HepG2 (cell line): ENCODE results near the gene APLP1. TPM values are rescaled to one million over a fixed set of nuclear protein-coding genes. Genes with fewer than 3 reads are reported as not detected.

Source experiments
- ATF1 ChIP-seq: IDR thresholded peaks from 2 replicates; pipeline ENCODE4 v1.6.1; 2016; ENCODE audit warnings: mild to moderate bottlenecking, control low read depth
- ATF4 ChIP-seq, 2 experiments: fragments of 450-650 bp in 1 of 2; sonication (generic) in 1 of 2; formaldehyde crosslinking; IDR thresholded peaks; 2 replicates each; pipeline versions ENCODE4 v1.5.0 to v1.8.0; 2020 to 2022; ENCODE audit warnings: mild to moderate bottlenecking in 1 of 2, missing genetic modification reagents in 1 of 2
- ATM ChIP-seq: fragments of 450-650 bp; IDR thresholded peaks from 2 replicates; pipeline ENCODE4 v1.7.1; 2017; ENCODE audit warnings: mild to moderate bottlenecking, borderline replicate concordance
- ELF1 ChIP-seq: sonication (generic); formaldehyde crosslinking; IDR thresholded peaks from 2 replicates; pipeline ENCODE4 v1.4.0; 2020; ENCODE audit warnings: missing genetic modification reagents
- FIP1L1 ChIP-seq: fragments of 200-400 bp; formaldehyde crosslinking; IDR thresholded peaks from 2 replicates; pipeline ENCODE4 v1.6.1; 2018; ENCODE audit warnings: low read depth, mild to moderate bottlenecking, low read length, moderate library complexity, borderline replicate concordance; ENCODE audit not compliant: insufficient read depth
- FOXC1 ChIP-seq: sonication (generic); formaldehyde crosslinking; IDR thresholded peaks from 2 replicates; pipeline ENCODE4 v1.8.0; 2022; ENCODE audit warnings: mild to moderate bottlenecking, missing genetic modification reagents, borderline replicate concordance
- HNF4G ChIP-seq, 2 experiments: sonication (generic) in 1 of 2; formaldehyde crosslinking in 1 of 2; IDR thresholded peaks; 2 replicates each; pipeline versions ENCODE4 v1.4.0 to v1.6.1; 2011 to 2020; ENCODE audit warnings: borderline replicate concordance in 2 of 2, low read depth in 2 of 2, mild to moderate bottlenecking in 2 of 2, low read length in 1 of 2, missing genetic modification reagents in 1 of 2, moderate library complexity in 1 of 2
- JUN ChIP-seq: sonication (generic); formaldehyde crosslinking; IDR thresholded peaks from 2 replicates; pipeline ENCODE4 v1.4.0; 2020; ENCODE audit warnings: mild to moderate bottlenecking, missing genetic modification reagents
- KDM6A ChIP-seq: IDR thresholded peaks from 2 replicates; pipeline ENCODE4 v1.6.1; 2016; ENCODE audit warnings: low read depth
- NFATC3 ChIP-seq: sonication (generic); formaldehyde crosslinking; IDR thresholded peaks from 2 replicates; pipeline ENCODE4 v1.5.1; 2020; ENCODE audit warnings: mild to moderate bottlenecking, missing genetic modification reagents
- REPIN1 ChIP-seq: sonication (generic); formaldehyde crosslinking; IDR thresholded peaks from 2 replicates; pipeline ENCODE4 v1.8.0; 2022; ENCODE audit warnings: missing genetic modification reagents, low read depth, mild to moderate bottlenecking, borderline replicate concordance
- SP5 ChIP-seq: IDR thresholded peaks from 2 replicates; pipeline ENCODE4 v1.6.1; 2016; ENCODE audit warnings: low read depth, borderline replicate concordance
- TIGD3 ChIP-seq: sonication (generic); formaldehyde crosslinking; IDR thresholded peaks from 2 replicates; pipeline ENCODE4 v1.5.1; 2020; ENCODE audit warnings: mild to moderate bottlenecking, missing genetic modification reagents, borderline replicate concordance
- ZNF235 ChIP-seq: sonication (generic); formaldehyde crosslinking; IDR thresholded peaks from 2 replicates; pipeline ENCODE4 v1.8.1; 2023; ENCODE audit warnings: mild to moderate bottlenecking, missing genetic modification reagents, borderline replicate concordance
- ZNF644 ChIP-seq: IDR thresholded peaks from 2 replicates; pipeline ENCODE4 v1.6.1; 2016; ENCODE audit warnings: low read depth
- polyA plus RNA-seq, 8 experiments: library from polyadenylated mRNA; depleted of rRNA in 3 of 8; stranded (reverse) in 7 of 8; unstranded in 1 of 8; fragments of >200 nt; fragmentation: Illumina TruSeq in 4 of 8; extraction: Trizol in 4 of 8; gene quantifications; 2 replicates each; pipeline versions ENCODE4 v1.2.1 to v1.2.3, GENCODE V29; 2011 to 2016; ENCODE audit warnings: low read depth in 4 of 8, missing spikeins in 1 of 8, mixed read lengths in 1 of 8; ENCODE audit not compliant: insufficient read depth in 1 of 8
- total RNA-seq, 5 experiments: library from RNA; depleted of rRNA; stranded (reverse); fragments of >200 nt; fragmentation: Illumina TruSeq; extraction: Trizol; gene quantifications; 2 replicates each; pipeline ENCODE4 v1.2.3, GENCODE V29; 2016; ENCODE audit warnings: low read depth in 1 of 5
- TF ChIP-seq, protein P1 (sequence below): IDR thresholded peaks from 2 replicates; pipeline ENCODE4 v1.6.1; 2016; ENCODE audit warnings: low read depth, missing genetic modification reagents, missing compliant biosample characterization
- TF ChIP-seq, protein P2 (sequence below): sonication (generic); formaldehyde crosslinking; IDR thresholded peaks from 2 replicates; pipeline ENCODE4 v1.5.0; 2020; ENCODE audit warnings: missing genetic modification reagents
- TF ChIP-seq, protein P3 (sequence below): IDR thresholded peaks from 2 replicates; pipeline ENCODE4 v1.6.1; 2016; ENCODE audit warnings: missing biosample characterization, missing genetic modification reagents, low read depth

APLP1 gene
- total and polyA plus RNA-seq, 2 of the 13 experiments (the other 11 are each of a cell fraction or from before 2014, with no cell fraction given): 2.0 to 2.9 TPM

- TF ChIP-seq FOXC1 (CRISPR knock-in tag) (peak; percentile 94), HNF4G (IDR thresholded peaks at IDR 0.05; ENCODE audit: borderline replicate concordance, low read depth, low read length) (no peak), HNF4G (CRISPR knock-in tag; IDR thresholded peaks at IDR 0.05; ENCODE audit: borderline replicate concordance, low read depth) (peak; percentile 72; the same call in 1 of the 2 replicates), ZNF644 (CRISPR knock-in tag) (peak; percentile 84), ELF1 (CRISPR knock-in tag) (0 out of 2 replicates have a peak, but pooled peaks have one; percentile 31), TIGD3 (CRISPR knock-in tag) (peak; percentile 95; the same call in 1 of the 2 replicates), ZNF235 (CRISPR knock-in tag) (peak; percentile 92; the same call in 1 of the 2 replicates), REPIN1 (peak; percentile 84), NFATC3 (peak; percentile 71; the same call in 1 of the 2 replicates), KDM6A (CRISPR knock-in tag) (no peak), JUN (no peak), ATF4 (CRISPR knock-in tag; IDR thresholded peaks at IDR 0.05) (peak in 1 of 2 experiments; percentile 58; a peak in 1 of 4 replicates), ATF1 (CRISPR knock-in tag) (no peak), SP5 (CRISPR knock-in tag) (peak; percentile 57; the same call in 1 of the 2 replicates), FIP1L1 (no peak), ATM (no peak)
- TF ChIP-seq, protein P1, sequence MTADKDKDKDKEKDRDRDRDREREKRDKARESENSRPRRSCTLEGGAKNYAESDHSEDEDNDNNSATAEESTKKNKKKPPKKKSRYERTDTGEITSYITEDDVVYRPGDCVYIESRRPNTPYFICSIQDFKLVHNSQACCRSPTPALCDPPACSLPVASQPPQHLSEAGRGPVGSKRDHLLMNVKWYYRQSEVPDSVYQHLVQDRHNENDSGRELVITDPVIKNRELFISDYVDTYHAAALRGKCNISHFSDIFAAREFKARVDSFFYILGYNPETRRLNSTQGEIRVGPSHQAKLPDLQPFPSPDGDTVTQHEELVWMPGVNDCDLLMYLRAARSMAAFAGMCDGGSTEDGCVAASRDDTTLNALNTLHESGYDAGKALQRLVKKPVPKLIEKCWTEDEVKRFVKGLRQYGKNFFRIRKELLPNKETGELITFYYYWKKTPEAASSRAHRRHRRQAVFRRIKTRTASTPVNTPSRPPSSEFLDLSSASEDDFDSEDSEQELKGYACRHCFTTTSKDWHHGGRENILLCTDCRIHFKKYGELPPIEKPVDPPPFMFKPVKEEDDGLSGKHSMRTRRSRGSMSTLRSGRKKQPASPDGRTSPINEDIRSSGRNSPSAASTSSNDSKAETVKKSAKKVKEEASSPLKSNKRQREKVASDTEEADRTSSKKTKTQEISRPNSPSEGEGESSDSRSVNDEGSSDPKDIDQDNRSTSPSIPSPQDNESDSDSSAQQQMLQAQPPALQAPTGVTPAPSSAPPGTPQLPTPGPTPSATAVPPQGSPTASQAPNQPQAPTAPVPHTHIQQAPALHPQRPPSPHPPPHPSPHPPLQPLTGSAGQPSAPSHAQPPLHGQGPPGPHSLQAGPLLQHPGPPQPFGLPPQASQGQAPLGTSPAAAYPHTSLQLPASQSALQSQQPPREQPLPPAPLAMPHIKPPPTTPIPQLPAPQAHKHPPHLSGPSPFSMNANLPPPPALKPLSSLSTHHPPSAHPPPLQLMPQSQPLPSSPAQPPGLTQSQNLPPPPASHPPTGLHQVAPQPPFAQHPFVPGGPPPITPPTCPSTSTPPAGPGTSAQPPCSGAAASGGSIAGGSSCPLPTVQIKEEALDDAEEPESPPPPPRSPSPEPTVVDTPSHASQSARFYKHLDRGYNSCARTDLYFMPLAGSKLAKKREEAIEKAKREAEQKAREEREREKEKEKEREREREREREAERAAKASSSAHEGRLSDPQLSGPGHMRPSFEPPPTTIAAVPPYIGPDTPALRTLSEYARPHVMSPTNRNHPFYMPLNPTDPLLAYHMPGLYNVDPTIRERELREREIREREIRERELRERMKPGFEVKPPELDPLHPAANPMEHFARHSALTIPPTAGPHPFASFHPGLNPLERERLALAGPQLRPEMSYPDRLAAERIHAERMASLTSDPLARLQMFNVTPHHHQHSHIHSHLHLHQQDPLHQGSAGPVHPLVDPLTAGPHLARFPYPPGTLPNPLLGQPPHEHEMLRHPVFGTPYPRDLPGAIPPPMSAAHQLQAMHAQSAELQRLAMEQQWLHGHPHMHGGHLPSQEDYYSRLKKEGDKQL (CRISPR knock-in tag): peak; percentile 60; the same call in 1 of the 2 replicates
- TF ChIP-seq, protein P2, sequence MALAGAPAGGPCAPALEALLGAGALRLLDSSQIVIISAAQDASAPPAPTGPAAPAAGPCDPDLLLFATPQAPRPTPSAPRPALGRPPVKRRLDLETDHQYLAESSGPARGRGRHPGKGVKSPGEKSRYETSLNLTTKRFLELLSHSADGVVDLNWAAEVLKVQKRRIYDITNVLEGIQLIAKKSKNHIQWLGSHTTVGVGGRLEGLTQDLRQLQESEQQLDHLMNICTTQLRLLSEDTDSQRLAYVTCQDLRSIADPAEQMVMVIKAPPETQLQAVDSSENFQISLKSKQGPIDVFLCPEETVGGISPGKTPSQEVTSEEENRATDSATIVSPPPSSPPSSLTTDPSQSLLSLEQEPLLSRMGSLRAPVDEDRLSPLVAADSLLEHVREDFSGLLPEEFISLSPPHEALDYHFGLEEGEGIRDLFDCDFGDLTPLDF: no peak
- TF ChIP-seq, protein P3, sequence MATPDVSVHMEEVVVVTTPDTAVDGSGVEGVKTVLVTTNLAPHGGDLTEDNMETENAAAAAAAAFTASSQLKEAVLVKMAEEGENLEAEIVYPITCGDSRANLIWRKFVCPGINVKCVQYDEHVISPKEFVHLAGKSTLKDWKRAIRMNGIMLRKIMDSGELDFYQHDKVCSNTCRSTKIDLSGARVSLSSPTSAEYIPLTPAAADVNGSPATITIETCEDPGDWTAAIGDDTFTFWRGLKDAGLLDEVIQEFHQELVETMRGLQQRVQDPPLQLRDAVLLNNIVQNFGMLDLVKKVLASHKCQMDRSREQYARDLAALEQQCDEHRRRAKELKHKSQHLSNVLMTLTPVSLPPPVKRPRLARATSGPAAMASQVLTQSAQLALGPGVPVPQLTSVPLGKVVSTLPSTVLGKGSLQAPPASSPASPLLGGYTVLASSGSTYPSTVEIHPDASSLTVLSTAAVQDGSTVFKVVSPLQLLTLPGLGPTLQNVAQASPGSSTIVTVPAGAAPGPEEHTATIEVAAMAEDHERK (CRISPR knock-in tag): no peak
Observed at GRCh38 chr19:35828692-35829301, 39.6 kb upstream of the APLP1 start (continued).
